HG03139 (cell line): ENCODE results near the gene FAM241B.

Experiments
- ATAC-seq: cut with Tn5 transposase; IDR thresholded peaks from one replicate; pipeline ENCODE4 v1.9.1; 2021; ENCODE audit not compliant: unreplicated experiment

The FAM241B gene

GRCh38 chr10:69629897-69630650, at the start of gene FAM241B:
Gene FAM241B, plus strand, starts transcription at chr10:69630247. Its CDS starts 1,497 bp downstream, at chr10:69631744.
- ATAC-seq = no peak

- ATAC-seq = no peak
These were observed 49.6 kb upstream of the FAM241B start for GRCh38 chr10:69580435-69580834.

- no peak for ATAC-seq
These were observed 46.9 kb upstream of the FAM241B start for GRCh38 chr10:69583106-69583505.

- ATAC-seq = no peak
These were observed 45.4 kb upstream of the FAM241B start for GRCh38 chr10:69584624-69585023.

- ATAC-seq = no peak
These were observed 41.7 kb upstream of the FAM241B start for GRCh38 chr10:69588358-69588757.

- ATAC-seq = no peak
These were observed 29.2 kb upstream of the FAM241B start for GRCh38 chr10:69600761-69601330.

GRCh38 chr10:69609077-69609476, 21.0 kb upstream of the FAM241B start:
- ATAC-seq = no peak

GRCh38 chr10:69612760-69613159, 17.3 kb upstream of the FAM241B start:
- no peak for ATAC-seq

GRCh38 chr10:69614130-69614529, 15.9 kb upstream of the FAM241B start:
- ATAC-seq = no peak

GRCh38 chr10:69616358-69616757, 13.7 kb upstream of the FAM241B start:
- no peak for ATAC-seq

- no peak for ATAC-seq
These were observed 11.3 kb upstream of the FAM241B start for GRCh38 chr10:69618746-69619145.

- ATAC-seq = no peak
These were observed 10.4 kb upstream of the FAM241B start for GRCh38 chr10:69619626-69620025.

- no peak for ATAC-seq
These were observed 9.4 kb upstream of the FAM241B start for GRCh38 chr10:69620625-69621024.

GRCh38 chr10:69624245-69624786, 5.7 kb upstream of the FAM241B start:
- no peak for ATAC-seq

- no peak for ATAC-seq
These were observed 3.2 kb upstream of the FAM241B start for GRCh38 chr10:69626826-69627225.

- no peak for ATAC-seq
These were observed 1.2 kb upstream of the FAM241B start for GRCh38 chr10:69628891-69629290.

- ATAC-seq = no peak
These were observed 539 bp upstream of the FAM241B start for GRCh38 chr10:69629519-69629896.

- ATAC-seq = no peak
These were observed 779 bp downstream of the FAM241B start for GRCh38 chr10:69630651-69631400.

- no peak for ATAC-seq
These were observed 1.5 kb downstream of the FAM241B start for GRCh38 chr10:69631566-69631965.

GRCh38 chr10:69632516-69633199, 2.6 kb downstream of the FAM241B start:
- ATAC-seq = no peak
